OCI-LY3 (cell line): Measurements from ENCODE around the gene EPHA8.

ENCODE experiments used
- H2AFZ ChIP-seq: fragments of 200-600, 300-600 bp; shearing (Covaris generic); 2 replicates; pipeline ENCODE4 v1.6.0; 2014; ENCODE audit warnings: antibody characterized with exemption, low read depth, low read length
- H3K27ac ChIP-seq: fragments of 200-600, 300-600 bp; sonication (generic); 2 replicates; pipeline ENCODE4 v1.5.1; 2014; ENCODE audit warnings: mild to moderate bottlenecking, low read length, moderate library complexity, mixed read lengths
- H3K27me3 ChIP-seq: fragments of 200-600, 300-600 bp; sonication (generic); 2 replicates; pipeline ENCODE4 v1.6.1; 2014; ENCODE audit warnings: low read depth, low read length, mixed read lengths
- H3K36me3 ChIP-seq: fragments of 200-600, 300-600 bp; sonication (generic); replicated peaks from 2 replicates; pipeline ENCODE3; 2014; ENCODE audit warnings: low read depth, low read length, mixed read lengths
- H3K4me1 ChIP-seq: fragments of 300-600, 200-600 bp; sonication (generic); 2 replicates; pipeline ENCODE4 v1.6.1; 2014; ENCODE audit warnings: low read length, mixed read lengths
- H3K4me2 ChIP-seq: fragments of 200-600, 300-600 bp; sonication (generic); 2 replicates; pipeline ENCODE4 v1.6.1; 2014; ENCODE audit warnings: low read length, mixed read lengths
- H3K4me3 ChIP-seq: fragments of 300-600, 200-600 bp; sonication (generic); 2 replicates; pipeline ENCODE4 v1.5.1; 2014; ENCODE audit warnings: antibody characterized with exemption, mild to moderate bottlenecking, low read length, moderate library complexity
- H3K79me2 ChIP-seq: fragments of 300-600, 200-600 bp; shearing (Covaris generic); 2 replicates; pipeline ENCODE4 v1.6.1; 2014; ENCODE audit warnings: mild to moderate bottlenecking, low read length, mixed read lengths
- H3K9ac ChIP-seq: fragments of 300-600, 200-600 bp; shearing (Covaris generic); 2 replicates; pipeline ENCODE4 v1.6.0; 2014; ENCODE audit warnings: mild to moderate bottlenecking, low read length, moderate library complexity
- H3K9me3 ChIP-seq: fragments of 200-600, 300-600 bp; shearing (Covaris generic); 2 replicates; pipeline ENCODE4 v1.6.1; 2014; ENCODE audit warnings: low read length, mixed read lengths; ENCODE audit not compliant: insufficient read depth
- H4K20me1 ChIP-seq: fragments of 200-600, 300-600 bp; sonication (generic); 2 replicates; pipeline ENCODE4 v1.6.1; 2016; ENCODE audit warnings: low read length, mixed read lengths; ENCODE audit not compliant: insufficient read depth
- CTCF ChIP-seq: fragments of 200-600, 300-600 bp; sonication (generic); IDR thresholded peaks from 2 replicates; pipeline ENCODE4 v1.5.1; 2014; ENCODE audit warnings: antibody characterized with exemption, low read length, low read depth
- EZH2phosphoT487 ChIP-seq: fragments of 200-600 bp; shearing (Covaris generic); IDR thresholded peaks from 2 replicates; pipeline ENCODE4 v1.6.1; 2018; ENCODE audit warnings: antibody characterized with exemption, mixed run types, low read depth

The EPHA8 gene

GRCh38 chr1:22597301-22597965 lies 34.1 kb downstream of the EPHA8 start:
- Histone ChIP-seq H4K20me1 (no peaks in the 10 kb centered on the region), H3K9ac (no peak overlapping the region), H3K4me1 (no peaks in the 10 kb centered on the region), H3K9me3 (no peaks in the 10 kb centered on the region), H3K27me3 (no peaks in the 10 kb centered on the region), H3K36me3 (no peaks in the 10 kb centered on the region), H3K79me2 (no peaks in the 10 kb centered on the region), H3K4me3 (no peak overlapping the region), H2AFZ (no peak overlapping the region), H3K27ac (no peak overlapping the region), H3K4me2 (no peak overlapping the region)
- TF ChIP-seq EZH2phosphoT487 (no peak), CTCF (no peak)

GRCh38 chr1:22597996-22598395 lies 34.7 kb downstream of the EPHA8 start:
- Histone ChIP-seq H3K9ac (no peak overlapping the region), H3K4me1 (no peaks in the 10 kb centered on the region), H3K79me2 (no peaks in the 10 kb centered on the region), H2AFZ (no peak overlapping the region), H3K27me3 (no peaks in the 10 kb centered on the region), H3K9me3 (no peaks in the 10 kb centered on the region), H3K27ac (no peak overlapping the region), H3K4me2 (no peak overlapping the region), H4K20me1 (no peaks in the 10 kb centered on the region), H3K4me3 (no peak overlapping the region), H3K36me3 (no peaks in the 10 kb centered on the region)
- TF ChIP-seq CTCF (no peak), EZH2phosphoT487 (no peak)

- no peak overlapping the region for H2AFZ ChIP-seq
- no peak overlapping the region for H3K27ac ChIP-seq
- TF ChIP-seq CTCF (no peak), EZH2phosphoT487 (no peak)
- H3K4me3 ChIP-seq = no peak overlapping the region
- no peaks in the 10 kb centered on the region for H3K4me1 ChIP-seq
- H4K20me1 ChIP-seq = no peaks in the 10 kb centered on the region
- no peak overlapping the region for H3K9ac ChIP-seq
- H3K9me3 ChIP-seq = no peaks in the 10 kb centered on the region
- no peak overlapping the region for H3K4me2 ChIP-seq
- no peaks in the 10 kb centered on the region for H3K27me3 ChIP-seq
- no peaks in the 10 kb centered on the region for H3K36me3 ChIP-seq
- no peaks in the 10 kb centered on the region for H3K79me2 ChIP-seq
These were observed 35.4 kb downstream of the EPHA8 start for GRCh38 chr1:22598736-22599135.

DNA sequence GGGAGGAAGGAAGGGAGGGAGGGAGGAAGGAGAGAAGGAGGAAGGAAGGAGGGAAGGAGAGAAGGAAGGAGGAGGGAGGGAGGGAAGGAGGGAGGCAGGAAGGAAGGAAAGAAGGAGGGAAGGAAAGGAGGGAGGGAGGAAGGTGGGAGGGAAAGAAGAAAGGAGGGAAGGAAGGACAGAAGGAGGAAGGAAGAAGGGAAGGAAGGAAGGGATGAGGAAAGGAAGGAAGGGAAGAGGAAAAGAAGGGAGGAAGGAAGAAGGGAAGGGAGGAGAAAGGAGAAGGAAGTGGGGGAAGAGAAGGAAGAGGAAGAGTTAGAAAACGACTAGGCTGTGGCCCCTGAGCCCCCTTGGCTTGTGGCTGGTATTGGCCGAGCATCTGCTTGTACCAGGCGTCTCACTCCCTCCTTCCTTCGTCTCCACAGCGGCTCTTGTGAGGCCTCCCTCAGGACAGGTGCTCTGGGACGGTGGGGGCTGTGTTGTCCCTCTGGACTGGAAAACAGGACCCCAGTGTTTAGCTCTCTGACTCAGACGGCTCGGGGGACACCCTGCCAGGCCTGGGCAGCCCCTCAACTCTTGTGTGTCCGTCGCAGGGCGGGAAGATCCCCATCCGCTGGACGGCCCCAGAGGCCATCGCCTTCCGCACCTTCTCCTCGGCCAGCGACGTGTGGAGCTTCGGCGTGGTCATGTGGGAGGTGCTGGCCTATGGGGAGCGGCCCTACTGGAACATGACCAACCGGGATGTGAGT lies 37.0 kb downstream of the EPHA8 start:
- no peaks in the 10 kb centered on the region for H3K9me3 ChIP-seq
- no peak overlapping the region for H3K9ac ChIP-seq
- H3K36me3 ChIP-seq = no peaks in the 10 kb centered on the region
- H2AFZ ChIP-seq = no peak overlapping the region
- H3K27me3 ChIP-seq = no peaks in the 10 kb centered on the region
- H4K20me1 ChIP-seq = no peaks in the 10 kb centered on the region
- no peak overlapping the region for H3K4me3 ChIP-seq
- no peak overlapping the region for H3K27ac ChIP-seq
- no peak overlapping the region for H3K4me2 ChIP-seq
- H3K79me2 ChIP-seq = no peaks in the 10 kb centered on the region
- TF ChIP-seq EZH2phosphoT487 = no peak
- TF ChIP-seq CTCF = no peak
- no peaks in the 10 kb centered on the region for H3K4me1 ChIP-seq
